Thymus (tissue), 11 donors: Measurements from ENCODE around the gene RDH14. TPM values are rescaled to one million over a fixed set of nuclear protein-coding genes. Genes with fewer than 3 reads are reported as not detected.

Experiments used
- DNase-seq, 9 donors: peaks; one replicate each; pipeline ENCODE4 v3.0.0-alpha.2; 2013; ENCODE audit warnings: low spot score in 9 of 9, low read depth in 6 of 9, missing footprints in 1 of 9
- H3K27ac ChIP-seq, 2 donors: one replicate each; pipeline ENCODE4 v1.5.1; 2013; ENCODE audit warnings: control low read depth in 1 of 2, low read depth in 1 of 2, low read length in 1 of 2, mild to moderate bottlenecking in 1 of 2, moderate library complexity in 1 of 2
- H3K27me3 ChIP-seq, 2 donors: one replicate each; pipeline ENCODE4 v1.5.1; 2013; ENCODE audit warnings: low read length in 1 of 2; ENCODE audit not compliant: control insufficient read depth in 2 of 2, insufficient read depth in 1 of 2
- H3K36me3 ChIP-seq, 2 donors: one replicate each; pipeline ENCODE4 v1.5.1; 2013; ENCODE audit warnings: low read length in 1 of 2, mild to moderate bottlenecking in 1 of 2, moderate library complexity in 1 of 2; ENCODE audit not compliant: control insufficient read depth in 2 of 2, insufficient read depth in 2 of 2
- H3K4me1 ChIP-seq, 2 donors: one replicate each; pipeline ENCODE4 v1.5.1; 2013; ENCODE audit warnings: low read length in 2 of 2; ENCODE audit not compliant: control insufficient read depth in 2 of 2, insufficient read depth in 2 of 2
- H3K4me3 ChIP-seq, 2 donors: one replicate each; pipeline ENCODE4 v1.5.1; 2013; ENCODE audit warnings: low read length in 2 of 2, control low read depth in 1 of 2, mild to moderate bottlenecking in 1 of 2
- H3K9me3 ChIP-seq, 2 donors: one replicate each; pipeline ENCODE4 v1.5.1; 2013; ENCODE audit warnings: low read length in 1 of 2, mild to moderate bottlenecking in 1 of 2; ENCODE audit not compliant: control insufficient read depth in 2 of 2, insufficient read depth in 1 of 2
- WGBS: extraction: QIAGEN DNeasy Blood & Tissue Kit; methylation state at CpG from one replicate; pipeline ENCODE4 v1.1.7; 2013; 5-methylcytosine and 5-hydroxymethylcytosine counted together
- polyA plus RNA-seq: library from polyadenylated mRNA; stranded (reverse); fragments of 200-250 nt; gene quantifications from one replicate; pipeline ENCODE4 v1.2.3, GENCODE V29; 2013
- total RNA-seq: library from RNA; stranded (reverse); fragments of 120-200 nt; gene quantifications from one replicate; pipeline ENCODE4 v1.2.4, GENCODE V29; 2013
- donor health status: healthy.

The RDH14 gene
- total and polyA plus RNA-seq, 2 donors = 31.8 to 36.5 TPM

- H3K4me3 ChIP-seq = no peak overlapping the region
- no peaks in the 10 kb centered on the region for H3K4me1 ChIP-seq
- H3K27me3 ChIP-seq = no peaks in the 10 kb centered on the region
- H3K9me3 ChIP-seq = no peaks in the 10 kb centered on the region
- no peaks in the 10 kb centered on the region for H3K36me3 ChIP-seq
- no peak overlapping the region for H3K27ac ChIP-seq
- 90% methylated on average over 2 of the region's 2 CpGs for WGBS
- no peak for DNase-seq
Observed at GRCh38 chr2:18599509-18600254, 39.2 kb upstream of the RDH14 start.

- H3K4me1 ChIP-seq = no peaks in the 10 kb centered on the region
- no peaks in the 10 kb centered on the region for H3K36me3 ChIP-seq
- WGBS = 88% methylated on average over 6 of the region's 6 CpGs
- no peak overlapping the region for H3K27ac ChIP-seq
- no peak overlapping the region for H3K4me3 ChIP-seq
- DNase-seq = no peak
- no peaks in the 10 kb centered on the region for H3K27me3 ChIP-seq
- no peaks in the 10 kb centered on the region for H3K9me3 ChIP-seq
Observed at GRCh38 chr2:18598848-18599484, 38.5 kb upstream of the RDH14 start.

DNA sequence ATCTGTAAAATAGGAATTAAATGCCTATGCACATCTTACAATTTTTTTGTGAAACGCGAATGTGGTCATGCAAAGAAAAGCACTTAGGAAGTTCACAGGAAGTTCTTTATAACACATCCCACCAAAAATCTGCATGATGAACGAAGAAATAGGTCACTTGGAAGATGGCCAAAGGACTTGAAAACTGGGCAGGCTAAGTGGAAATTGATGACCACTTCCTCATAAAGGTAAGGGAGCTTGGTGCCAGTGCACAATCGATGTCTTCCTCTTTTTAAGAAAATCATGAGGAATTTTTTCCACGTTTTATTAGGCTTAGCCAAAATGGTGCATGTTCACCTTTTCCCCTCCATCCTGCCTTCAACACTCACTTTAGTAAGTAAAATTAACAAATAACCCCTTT, 37.2 kb upstream of the RDH14 start:
- WGBS = 77% methylated on average over 5 of the region's 5 CpGs
- no peak overlapping the region for H3K27ac ChIP-seq
- no peaks in the 10 kb centered on the region for H3K36me3 ChIP-seq
- H3K27me3 ChIP-seq = no peaks in the 10 kb centered on the region
- no peaks in the 10 kb centered on the region for H3K4me1 ChIP-seq
- no peak overlapping the region for H3K4me3 ChIP-seq
- H3K9me3 ChIP-seq = no peaks in the 10 kb centered on the region
- DNase-seq = no peak

- Histone ChIP-seq H3K36me3 (no peaks in the 10 kb centered on the region), H3K4me1 (no peaks in the 10 kb centered on the region), H3K9me3 (no peaks in the 10 kb centered on the region), H3K4me3 (no peak overlapping the region), H3K27me3 (no peaks in the 10 kb centered on the region), H3K27ac (no peak overlapping the region)
- no peak for DNase-seq
- 92% methylated on average over 3 of the region's 3 CpGs for WGBS
Observed at GRCh38 chr2:18596993-18597392, 36.5 kb upstream of the RDH14 start.

DNA sequence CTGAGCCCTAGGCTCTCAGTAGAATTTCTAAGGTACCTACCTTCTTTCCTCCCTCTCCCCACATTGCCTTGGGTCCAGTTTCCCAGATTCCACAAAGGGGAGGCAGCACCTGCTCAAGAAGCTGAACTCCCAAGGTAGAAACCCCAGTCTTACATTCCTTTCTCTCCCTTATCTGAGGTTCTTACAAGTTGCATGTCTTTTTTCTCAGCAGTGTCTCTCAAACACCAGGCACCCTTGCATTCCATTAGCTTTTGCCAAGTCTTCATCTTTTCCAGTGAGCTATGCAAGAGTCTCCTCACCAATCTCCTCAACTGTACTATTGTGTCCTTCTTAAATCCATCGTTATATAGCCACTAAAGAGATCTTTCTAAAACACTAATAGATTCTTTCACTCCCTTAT, 33.0 kb upstream of the RDH14 start:
- H3K27me3 ChIP-seq = no peaks in the 10 kb centered on the region
- H3K4me1 ChIP-seq = no peaks in the 10 kb centered on the region
- no peaks in the 10 kb centered on the region for H3K36me3 ChIP-seq
- WGBS = 40% methylated on average over 1 of the region's 1 CpG
- no peak overlapping the region for H3K27ac ChIP-seq
- no peak for DNase-seq
- no peak overlapping the region for H3K4me3 ChIP-seq
- H3K9me3 ChIP-seq = no peaks in the 10 kb centered on the region

DNA sequence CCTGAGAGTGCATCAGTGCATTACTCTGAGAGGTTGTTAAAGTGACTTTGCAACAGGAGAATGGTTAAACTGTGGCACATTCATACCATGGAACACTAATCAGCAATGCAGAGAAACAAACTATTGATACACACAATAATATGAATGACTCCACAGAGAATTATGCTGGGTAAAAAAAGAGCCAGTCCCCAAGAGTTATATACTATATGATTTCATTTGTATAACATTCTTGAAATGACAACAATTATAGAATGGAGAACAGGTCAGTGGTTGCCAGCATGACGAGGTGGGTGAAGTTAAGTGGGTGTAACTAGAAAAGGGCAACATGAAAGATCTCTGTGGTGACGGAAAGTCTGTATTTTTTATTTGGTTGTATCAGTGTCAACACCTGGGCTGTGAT, 31.9 kb upstream of the RDH14 start:
- Histone ChIP-seq H3K4me1 (no peaks in the 10 kb centered on the region), H3K36me3 (no peaks in the 10 kb centered on the region), H3K27ac (no peak overlapping the region), H3K9me3 (no peaks in the 10 kb centered on the region), H3K4me3 (no peak overlapping the region), H3K27me3 (no peaks in the 10 kb centered on the region)
- DNase-seq = no peak
- WGBS = 94% methylated on average over 2 of the region's 2 CpGs

DNA sequence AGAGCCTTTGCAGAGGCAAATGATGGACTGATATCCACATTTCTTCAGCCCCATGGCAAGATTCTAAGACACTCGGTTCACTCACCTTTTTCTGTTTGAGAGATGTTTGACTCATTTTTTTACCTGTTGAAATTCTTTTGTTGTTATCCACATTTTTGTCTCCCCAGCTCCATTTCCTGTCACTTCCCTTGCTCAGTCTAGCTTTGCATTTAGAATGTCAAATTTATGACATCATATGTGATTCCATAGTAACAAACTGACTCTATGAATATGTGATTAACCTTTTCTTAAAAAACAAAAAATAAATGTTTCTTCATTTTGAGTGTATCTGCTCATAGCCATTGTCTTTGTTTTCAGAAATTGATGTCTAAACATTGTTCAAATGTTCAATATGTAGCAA, 28.9 kb upstream of the RDH14 start, which contains the start of gene NT5C1B:
NT5C1B (minus strand) TSS at position 216 of the 400 bp plus-strand sequence; CDS start at position 115, 101 bp downstream.
- H3K4me3 ChIP-seq = no peak within 1 kb of the TSS
- H3K4me1 ChIP-seq = no peaks in the 10 kb centered on the region
- no peak within 1 kb of the TSS for H3K27ac ChIP-seq
- no peaks in the 10 kb centered on the region for H3K36me3 ChIP-seq
- peaks cover 2 to 6% of the 10 kb centered on the region in 2 donors for H3K9me3 ChIP-seq
- WGBS = 100% methylated on average over 1 of the region's 1 CpG
- no peaks in the 10 kb centered on the region for H3K27me3 ChIP-seq
- DNase-seq = no peak

DNA sequence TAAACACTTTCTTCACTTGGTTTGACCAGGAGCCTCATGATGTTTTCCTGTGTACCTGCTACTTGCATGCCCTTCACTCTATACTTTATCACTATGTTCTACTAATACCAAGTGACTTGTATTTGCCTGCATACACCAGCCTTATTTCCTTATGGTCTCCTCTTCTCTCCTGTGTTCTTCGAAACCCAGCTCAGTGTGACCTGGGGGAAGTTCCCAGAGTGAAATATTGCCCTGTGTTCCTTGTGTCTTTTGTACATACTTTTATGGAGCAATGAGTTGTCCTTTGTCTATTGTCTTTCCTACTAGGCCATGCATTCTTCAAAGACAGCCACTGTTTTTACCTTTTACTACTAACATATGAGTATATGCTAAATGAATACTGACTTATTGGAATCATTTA, 28.3 kb upstream of the RDH14 start:
- Histone ChIP-seq H3K9me3 (peaks cover 2 to 11% of the 10 kb centered on the region in 2 donors), H3K4me3 (no peak overlapping the region), H3K27ac (no peak overlapping the region), H3K4me1 (no peaks in the 10 kb centered on the region), H3K36me3 (no peaks in the 10 kb centered on the region), H3K27me3 (no peaks in the 10 kb centered on the region)
- no peak for DNase-seq
- WGBS = 100% methylated on average over 1 of the region's 1 CpG

DNA sequence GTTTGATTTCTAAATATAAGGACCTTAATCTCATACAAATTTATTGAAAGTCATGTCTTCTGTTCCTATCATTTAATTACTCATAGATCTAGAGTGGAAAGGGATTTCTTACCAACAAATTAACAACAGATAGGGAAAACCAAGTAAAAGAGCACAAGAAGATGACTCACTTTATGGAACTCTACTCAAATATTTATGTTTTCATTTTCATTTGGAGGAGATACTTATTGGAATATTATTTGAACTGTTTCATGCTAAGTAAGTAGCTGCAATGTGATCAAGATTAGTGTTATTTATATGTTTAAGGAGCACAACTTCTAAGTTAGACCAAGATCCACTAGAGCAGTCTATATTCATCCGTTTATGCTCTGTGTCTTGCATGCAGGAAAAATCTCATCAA, 27.6 kb upstream of the RDH14 start:
- no peak for DNase-seq
- Histone ChIP-seq H3K27ac (no peak overlapping the region), H3K36me3 (no peaks in the 10 kb centered on the region), H3K9me3 (peaks cover 2 to 12% of the 10 kb centered on the region in 2 donors), H3K4me3 (no peak overlapping the region), H3K4me1 (no peaks in the 10 kb centered on the region), H3K27me3 (no peaks in the 10 kb centered on the region)
- 95% methylated on average over 1 of the region's 1 CpG for WGBS
